ENCODE results near the gene IDE.
"Not testable (repeated sequence)": the region's sequence is repeated elsewhere in the genome, so short reads cannot be mapped to it uniquely, and the experiment has no call there.

IDE gene

GRCh38 chr10:92573798-92574547 is at the start of gene IDE:
TSS of gene IDE (minus strand) at chr10:92574093. CDS start at chr10:92574019, 74 bp downstream.
- peak; percentile 95 for DNase-seq (ENCODE audit: low spot score)

DNA sequence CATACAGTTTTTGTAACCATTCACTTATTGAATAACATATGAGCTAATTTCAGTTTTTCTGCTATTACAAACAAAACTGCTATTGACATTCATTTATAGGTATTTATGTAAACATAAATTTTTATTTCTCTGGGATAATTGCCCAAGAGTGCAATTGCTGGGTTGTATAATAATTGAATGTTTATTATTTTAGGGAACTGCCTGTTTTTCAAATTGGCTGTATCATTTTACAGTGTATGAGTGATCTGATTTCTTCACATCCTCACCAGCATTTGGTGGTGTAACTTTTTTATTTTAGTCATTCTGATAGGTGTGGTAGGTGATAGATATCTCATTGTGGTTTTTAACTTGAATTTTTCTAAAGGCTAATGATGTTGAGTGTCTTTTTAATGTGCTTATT is 45.5 kb upstream of the IDE start:
- DNase-seq (ENCODE audit: low spot score), result no peak

- DNase-seq (ENCODE audit: low spot score), result no peak
Observed at GRCh38 chr10:92615515-92615914, 41.6 kb upstream of the IDE start.

DNA sequence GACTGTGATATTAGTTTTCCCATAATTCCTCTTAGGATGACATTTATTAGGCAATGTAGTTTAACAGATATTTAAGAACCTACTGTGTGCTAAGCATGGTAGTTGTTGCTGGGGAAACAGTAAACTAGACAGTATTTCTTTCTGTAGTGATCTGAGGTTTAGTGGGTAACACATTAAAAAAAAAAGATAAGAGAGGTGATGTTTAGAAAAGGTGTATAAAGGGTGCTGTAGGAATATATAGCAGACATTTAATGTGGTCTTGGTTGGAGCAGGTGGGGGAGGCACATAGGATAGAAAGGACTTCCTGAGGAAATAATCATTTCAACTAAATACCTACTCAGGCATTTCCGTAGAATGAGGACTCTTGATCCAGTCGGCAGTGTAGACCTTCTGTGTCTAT is 30.9 kb upstream of the IDE start:
- no peak for DNase-seq (ENCODE audit: low spot score)

DNA sequence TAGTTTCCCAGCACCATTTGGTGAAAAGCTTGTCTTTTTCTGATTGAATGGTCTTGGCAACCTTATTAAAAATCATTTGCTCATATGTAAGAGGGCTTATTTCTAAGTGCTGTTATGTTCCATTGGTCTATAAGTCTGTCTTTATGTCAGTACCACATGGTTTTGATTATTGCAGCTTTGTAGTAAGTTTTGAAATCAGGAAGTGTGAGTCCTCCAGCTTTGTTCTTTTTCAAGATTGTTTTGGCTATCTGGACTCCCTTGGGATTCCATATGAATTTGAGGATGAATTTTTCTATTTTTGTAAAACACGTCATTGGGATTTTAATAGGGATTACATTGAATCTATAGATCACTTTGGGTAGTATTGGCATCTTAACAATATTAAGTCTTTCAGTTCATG is 24.4 kb upstream of the IDE start:
- DNase-seq (ENCODE audit: low spot score), result no peak

DNA sequence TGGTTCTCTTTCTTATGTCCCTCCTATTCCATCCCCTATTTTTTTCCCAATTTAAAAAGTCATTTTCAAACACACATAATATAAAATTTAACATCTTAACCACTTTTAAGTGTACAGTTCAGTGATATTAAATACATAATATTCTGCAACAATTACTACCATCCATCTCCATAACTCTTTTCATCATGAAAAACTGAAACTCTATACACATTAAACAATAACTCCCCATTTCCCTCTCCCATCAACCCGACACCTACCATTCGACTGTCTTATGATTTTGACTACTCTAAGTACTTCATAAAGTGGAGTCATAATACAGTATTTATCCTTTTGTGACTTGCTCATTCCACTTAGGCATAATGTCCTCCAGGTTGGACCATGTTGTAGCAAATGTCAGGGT is 21.6 kb upstream of the IDE start:
- DNase-seq (ENCODE audit: low spot score), result no peak

- DNase-seq (ENCODE audit: low spot score), result no peak
Observed at GRCh38 chr10:92593619-92594588, 20.0 kb upstream of the IDE start.

DNA sequence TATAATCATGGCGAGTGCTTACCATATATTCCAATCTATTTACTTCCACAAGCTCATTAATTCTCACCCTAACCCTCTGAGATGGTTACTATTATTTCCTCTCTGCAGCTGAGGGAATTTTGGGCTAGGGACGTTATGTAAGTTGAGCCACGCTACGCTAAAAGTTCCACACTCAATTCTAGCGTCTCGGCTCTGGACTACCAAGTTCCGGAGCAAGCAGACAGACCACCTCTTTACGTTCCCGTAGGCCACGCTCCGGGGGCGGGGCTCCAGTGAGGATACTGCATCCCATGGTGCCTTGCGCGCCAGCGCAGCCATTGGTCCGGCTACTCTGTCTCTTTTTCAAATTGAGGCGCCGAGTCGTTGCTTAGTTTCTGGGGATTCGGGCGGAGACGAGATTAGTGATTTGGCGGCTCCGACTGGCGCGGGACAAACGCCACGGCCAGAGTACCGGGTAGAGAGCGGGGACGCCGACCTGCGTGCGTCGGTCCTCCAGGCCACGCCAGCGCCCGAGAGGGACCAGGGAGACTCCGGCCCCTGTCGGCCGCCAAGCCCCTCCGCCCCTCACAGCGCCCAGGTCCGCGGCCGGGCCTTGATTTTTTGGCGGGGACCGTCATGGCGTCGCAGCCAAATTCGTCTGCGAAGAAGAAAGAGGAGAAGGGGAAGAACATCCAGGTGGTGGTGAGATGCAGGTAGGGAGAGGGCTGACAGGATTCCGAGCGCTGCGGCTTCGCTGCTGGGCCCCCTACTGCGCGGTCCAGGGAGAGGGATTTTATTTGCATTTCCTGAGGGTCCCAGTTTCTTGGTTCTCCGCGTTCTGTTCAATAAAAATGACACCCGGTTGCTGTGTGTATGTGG is 19.1 kb upstream of the IDE start, which contains the start of gene KIF11:
Gene KIF11, plus strand, starts transcription at position 370 of the 858 bp plus-strand sequence. Its CDS starts 246 bp downstream, at position 616.
- DNase-seq (ENCODE audit: low spot score), result peak; percentile 95

GRCh38 chr10:92591550-92592022 is 17.7 kb upstream of the IDE start:
- DNase-seq (ENCODE audit: low spot score), result peak; percentile 95

- peak; percentile 72 for DNase-seq (ENCODE audit: low spot score)
Observed at GRCh38 chr10:92590623-92591549, 17.0 kb upstream of the IDE start.

DNA sequence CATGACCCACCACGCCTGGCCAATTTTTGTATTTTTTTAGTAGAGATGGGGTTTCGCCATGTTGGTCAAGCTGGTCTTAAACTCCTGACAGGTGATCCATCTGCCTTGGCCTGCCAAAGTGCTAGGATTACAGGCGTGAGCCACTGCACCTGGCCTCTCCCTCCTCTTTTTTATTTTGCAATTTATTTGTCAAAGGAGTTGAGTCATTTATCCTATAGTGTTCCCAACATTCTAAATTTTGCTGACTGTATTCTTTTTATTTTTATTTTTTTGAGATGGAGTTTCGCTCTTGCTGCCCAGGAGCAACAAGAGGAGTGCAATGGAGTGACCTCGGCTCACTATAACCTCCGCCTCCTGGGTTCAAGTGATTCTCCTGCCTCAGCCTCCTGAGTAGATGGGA is 8.5 kb upstream of the IDE start:
- DNase-seq (ENCODE audit: low spot score), result not testable (repeated sequence)

GRCh38 chr10:92575961-92576360 is 2.1 kb upstream of the IDE start:
- peak; percentile 38 for DNase-seq (ENCODE audit: low spot score)

DNA sequence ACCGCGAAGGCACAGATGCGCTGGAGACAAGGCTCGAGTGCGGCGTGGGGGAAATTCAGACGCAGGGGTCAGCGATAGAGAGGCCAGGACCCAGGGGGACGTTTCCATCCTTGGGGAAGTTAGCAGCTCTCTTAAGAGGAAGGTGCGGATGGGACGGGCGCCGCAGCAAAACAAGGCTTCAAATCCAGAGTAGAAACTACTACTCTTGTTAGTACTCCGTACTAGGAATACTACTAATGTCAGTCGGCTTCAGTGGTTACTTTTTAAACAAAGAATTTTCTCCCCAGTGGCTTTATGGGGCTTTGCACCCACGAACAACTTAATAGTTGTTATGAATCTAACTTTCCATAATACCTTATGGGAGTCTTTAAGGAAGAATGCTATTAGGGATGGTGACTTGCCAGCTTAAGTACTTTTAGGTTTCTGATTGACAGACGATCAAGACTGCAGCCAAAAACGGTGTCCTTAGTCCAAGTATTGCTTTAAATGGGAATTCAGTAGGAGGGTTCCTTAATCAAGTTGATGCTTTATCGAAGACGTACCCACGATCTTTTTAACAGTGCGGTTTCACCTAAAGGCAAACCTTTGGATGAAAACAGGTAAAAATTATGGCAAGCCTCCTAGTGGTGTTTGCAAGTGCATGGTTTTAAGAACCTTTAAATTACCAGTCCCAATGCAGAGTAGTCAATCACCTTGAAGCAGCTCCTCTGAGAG is 812 bp upstream of the IDE start:
- DNase-seq (ENCODE audit: low spot score), result peak; percentile 47

DNA sequence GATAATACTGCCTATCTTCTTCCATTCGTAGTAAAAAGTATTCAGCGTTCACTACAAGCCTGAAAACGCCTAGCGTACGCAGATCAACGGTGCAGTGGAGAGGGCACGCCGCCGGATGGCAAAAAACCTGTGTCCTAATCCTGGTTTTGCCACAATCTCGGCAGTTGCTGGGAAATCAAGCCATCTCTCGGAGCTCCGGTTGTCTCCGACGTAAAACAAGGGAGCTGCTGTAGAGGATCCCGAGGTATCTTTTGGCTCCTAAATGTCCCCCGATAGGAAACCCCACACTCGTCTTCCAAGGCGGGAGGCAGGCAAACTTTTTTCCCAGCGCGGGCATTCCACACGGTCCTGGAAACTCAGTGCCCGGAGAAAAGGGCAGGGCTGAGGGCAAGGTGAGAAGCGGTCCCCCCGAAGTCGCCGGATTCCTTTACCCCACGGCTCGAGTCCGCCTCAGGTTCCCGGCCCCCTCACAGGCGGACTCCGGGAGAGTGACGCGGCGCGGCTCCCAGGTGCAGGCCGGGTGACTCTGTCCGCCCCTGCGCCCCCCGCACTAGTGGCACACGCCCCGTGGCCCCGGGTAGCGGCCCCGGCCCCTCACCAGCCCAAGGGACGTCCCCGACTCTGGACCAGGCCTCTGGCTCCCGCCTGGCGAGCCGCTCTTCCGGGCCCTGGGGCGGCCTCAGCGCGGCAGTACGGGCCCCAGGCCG is 649 bp downstream of the IDE start:
- DNase-seq (ENCODE audit: low spot score), result peak; percentile 60

DNA sequence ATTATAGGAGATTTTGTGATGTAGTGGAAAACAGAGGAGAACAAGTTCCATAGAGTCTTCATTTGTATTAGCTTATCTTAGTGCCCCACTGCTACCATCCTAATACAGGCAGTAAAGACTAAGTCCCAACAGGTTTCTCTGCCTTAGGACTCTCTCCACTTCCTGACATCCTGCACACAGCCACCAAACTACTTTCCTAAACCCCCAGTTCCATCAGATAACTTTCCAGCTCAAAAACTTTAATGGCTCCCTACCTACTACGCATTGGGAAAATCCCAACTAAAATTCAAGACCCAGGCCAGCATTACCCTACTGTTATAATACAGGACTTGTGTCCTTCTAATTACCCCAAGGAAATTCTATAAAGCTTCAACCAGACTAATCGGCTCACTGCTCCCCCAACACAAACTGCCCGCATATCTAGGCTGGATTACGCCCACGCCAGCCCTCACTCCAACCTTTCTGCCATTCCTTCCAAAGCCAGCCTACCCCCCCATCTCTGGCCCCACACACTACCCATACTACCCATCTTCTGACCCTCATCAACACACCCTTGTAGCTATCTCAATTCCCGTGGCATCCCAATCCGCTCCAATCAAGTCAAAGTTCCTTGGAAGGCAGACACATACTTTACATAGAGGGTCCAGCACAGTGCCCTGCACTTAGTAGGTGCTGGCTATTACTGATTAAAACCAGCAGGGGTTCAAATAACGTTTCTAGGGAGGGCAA is 1.4 kb downstream of the IDE start:
- DNase-seq (ENCODE audit: low spot score), result no peak

- DNase-seq (ENCODE audit: low spot score), result no peak
Observed at GRCh38 chr10:92571649-92572048, 2.2 kb downstream of the IDE start.

DNA sequence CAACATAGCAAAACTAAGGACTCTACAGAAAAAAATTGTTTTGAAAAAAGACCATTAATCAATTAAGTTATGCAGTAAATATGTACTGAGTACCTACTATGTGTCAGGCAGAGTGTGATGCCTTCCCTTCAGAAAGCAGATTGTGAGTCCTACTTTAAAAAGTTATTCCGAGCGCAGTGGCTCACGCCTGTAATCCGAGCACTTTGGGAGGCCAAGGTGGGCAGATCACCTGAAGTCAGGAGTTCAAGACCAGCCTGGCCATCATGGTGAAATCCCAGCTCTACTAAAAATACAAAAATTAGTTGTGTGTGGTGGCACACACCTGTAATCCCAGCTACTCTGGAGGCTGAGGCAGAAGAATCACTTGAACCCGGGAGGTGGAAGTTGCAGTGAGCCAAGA is 4.2 kb downstream of the IDE start:
- DNase-seq (ENCODE audit: low spot score), result not testable (repeated sequence)

DNA sequence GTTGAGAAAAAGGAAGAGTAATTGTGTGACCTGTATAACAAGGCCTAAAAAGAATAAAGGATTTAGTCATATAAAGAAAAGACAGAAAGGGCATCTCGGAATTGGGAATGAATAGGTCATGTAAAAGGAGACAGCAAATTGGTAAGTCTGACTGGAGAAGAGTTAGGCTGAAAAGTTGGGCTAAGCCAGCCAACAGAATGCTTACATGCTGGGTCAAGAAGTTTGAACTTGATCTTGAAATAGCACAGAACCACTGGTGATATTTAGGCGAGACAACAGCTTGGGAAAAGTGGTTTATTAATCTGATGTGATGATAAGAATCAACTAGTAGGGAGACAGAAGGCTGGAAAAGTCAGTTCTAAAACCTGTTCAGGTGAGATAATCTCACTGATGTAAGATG is 4.8 kb downstream of the IDE start:
- DNase-seq (ENCODE audit: low spot score), result no peak
